ENCODE measurements around the gene COMMD6. TPM values are rescaled to one million over a fixed set of nuclear protein-coding genes. Genes with fewer than 3 reads are reported as not detected.

COMMD6 gene
- total and polyA plus RNA-seq, 9 of the 15 experiments (the other 6 are each of a cell fraction or from before 2014, with no cell fraction given), result 32.6 to 116 (median 65.0) TPM

- peaks cover 6% of the 10 kb centered on the region for H3K79me2 ChIP-seq (ENCODE audit: control insufficient read depth, insufficient read depth, low read length)
- no peaks in the 10 kb centered on the region for H3K9me3 ChIP-seq (replicated peaks; ENCODE audit: control insufficient read depth, insufficient read depth, low read depth, low read length)
- H4K20me1 ChIP-seq (replicated peaks; ENCODE audit: control insufficient read depth, insufficient read depth, low read length), result no peaks in the 10 kb centered on the region
- POLR2A ChIA-PET, result no interaction called here
- no peak overlapping the region for H3K9ac ChIP-seq (ENCODE audit: insufficient read depth in 1 of 2, low read depth in 2 of 2, low read length in 2 of 2)
- WGBS (ENCODE audit: insufficient coverage, low coverage, missing lambda C conversion rate), result no CpG with 5 or more reads among the region's 1 CpG
- intact Hi-C loops (cut with micrococcal nuclease), result no loop called here
- H3K4me1 ChIP-seq (replicated peaks in 1 of 2; ENCODE audit: control insufficient read depth in 2 of 2, insufficient read depth in 2 of 2, low read length in 2 of 2), result peaks cover 0 to 7% of the 10 kb centered on the region in 2 experiments; a peak in 2 of 5 replicates
- H3K27me3 ChIP-seq (ENCODE audit: control insufficient read depth in 2 of 2, insufficient read depth in 2 of 2, low read length in 2 of 2), result no peaks in the 10 kb centered on the region
- in situ Hi-C loops (cut with MboI), result no loop called here
- BruUV-seq (replicated peaks), result no TSS peak
- CTCF ChIA-PET (ENCODE audit: low intra/inter-chr PET ratio), result no interaction called here
- no peak overlapping the region for H2AFZ ChIP-seq (ENCODE audit: low read depth, low read length)
- ATAC-seq (no peak), DNase-seq (ENCODE audit: extremely low read depth in 1 of 4, low spot score in 3 of 4) (no peak), FAIRE-seq (no peak)
- no peaks in the 10 kb centered on the region for H3K36me3 ChIP-seq (ENCODE audit: control insufficient read depth, insufficient read depth, low read length)
- H3K4me3 ChIP-seq, result no peak overlapping the region
- H3K9me1 ChIP-seq (ENCODE audit: control insufficient read depth, insufficient read depth, low read length), result no peaks in the 10 kb centered on the region
- H3K4me2 ChIP-seq (ENCODE audit: insufficient read depth, low read length), result no peak overlapping the region
- no peak overlapping the region for H3K27ac ChIP-seq (ENCODE audit: extremely low read depth, low read depth, low read length)
- TF ChIP-seq ZNF57 (CRISPR knock-in tag; IDR thresholded peaks at IDR 0.05), result no peak
- no peak for TF ChIP-seq SRF (CRISPR knock-in tag; IDR thresholded peaks at IDR 0.05)
- TF ChIP-seq RERE (CRISPR knock-in tag; IDR thresholded peaks at IDR 0.05; ENCODE audit: borderline replicate concordance), result no peak
- TF ChIP-seq ARID4B (CRISPR knock-in tag; IDR thresholded peaks at IDR 0.05), result no peak
- no peak for TF ChIP-seq HNRNPK (IDR thresholded peaks at IDR 0.05; ENCODE audit: low read depth, low read length, poor library complexity, severe bottlenecking)
- TF ChIP-seq HMGN3 (IDR thresholded peaks at IDR 0.05; ENCODE audit: borderline replicate concordance, extremely low read depth, insufficient read length, low read depth, low read length), result no peak
- no peak for TF ChIP-seq TRIM24 (IDR thresholded peaks at IDR 0.05)
- TF ChIP-seq SMARCE1 (IDR thresholded peaks at IDR 0.05), result no peak
- no peak for TF ChIP-seq CBX5 (IDR thresholded peaks at IDR 0.05; ENCODE audit: borderline replicate concordance, low read depth)
- no peak for TF ChIP-seq PHF8 (IDR thresholded peaks at IDR 0.05; ENCODE audit: borderline replicate concordance, low read length)
- TF ChIP-seq ETV6 (IDR thresholded peaks at IDR 0.05; ENCODE audit: borderline replicate concordance in 1 of 2, low read depth in 2 of 2, low read length in 1 of 2), result no peak
- no peak for TF ChIP-seq ETV6 (CRISPR knock-in tag; IDR thresholded peaks at IDR 0.05; ENCODE audit: borderline replicate concordance)
- TF ChIP-seq GATAD2A (IDR thresholded peaks at IDR 0.05), result no peak
- no peak for TF ChIP-seq RB1 (IDR thresholded peaks at IDR 0.05; ENCODE audit: low read depth)
- TF ChIP-seq ZNF217 (CRISPR knock-in tag; IDR thresholded peaks at IDR 0.05), result no peak
These were observed 4.3 kb upstream of the COMMD6 start for GRCh38 chr13:75541961-75542360.

All from K562 (cell line).